Urothelium cell line (cell line): Measurements from ENCODE around the gene FBLN2.
"Not testable (repeated sequence)": the region's sequence is repeated elsewhere in the genome, so short reads cannot be mapped to it uniquely, and the experiment has no call there.

ENCODE experiments used
- DNase-seq: peaks from one replicate; pipeline ENCODE4 v3.0.0; 2011; ENCODE audit warnings: low spot score, mixed read lengths
- FAIRE-seq: peaks from 2 replicates; lab custom pipeline; 2011; peaks lifted over from hg19 to GRCh38; lab: Jason Lieb, UNC

Gene FBLN2

GRCh38 chr3:13513051-13513912, 35.6 kb upstream of the FBLN2 start:
- no peak for FAIRE-seq
- no peak for DNase-seq

- FAIRE-seq (no peak), DNase-seq (no peak)
Measured at GRCh38 chr3:13513913-13514517, 34.9 kb upstream of the FBLN2 start.

DNA sequence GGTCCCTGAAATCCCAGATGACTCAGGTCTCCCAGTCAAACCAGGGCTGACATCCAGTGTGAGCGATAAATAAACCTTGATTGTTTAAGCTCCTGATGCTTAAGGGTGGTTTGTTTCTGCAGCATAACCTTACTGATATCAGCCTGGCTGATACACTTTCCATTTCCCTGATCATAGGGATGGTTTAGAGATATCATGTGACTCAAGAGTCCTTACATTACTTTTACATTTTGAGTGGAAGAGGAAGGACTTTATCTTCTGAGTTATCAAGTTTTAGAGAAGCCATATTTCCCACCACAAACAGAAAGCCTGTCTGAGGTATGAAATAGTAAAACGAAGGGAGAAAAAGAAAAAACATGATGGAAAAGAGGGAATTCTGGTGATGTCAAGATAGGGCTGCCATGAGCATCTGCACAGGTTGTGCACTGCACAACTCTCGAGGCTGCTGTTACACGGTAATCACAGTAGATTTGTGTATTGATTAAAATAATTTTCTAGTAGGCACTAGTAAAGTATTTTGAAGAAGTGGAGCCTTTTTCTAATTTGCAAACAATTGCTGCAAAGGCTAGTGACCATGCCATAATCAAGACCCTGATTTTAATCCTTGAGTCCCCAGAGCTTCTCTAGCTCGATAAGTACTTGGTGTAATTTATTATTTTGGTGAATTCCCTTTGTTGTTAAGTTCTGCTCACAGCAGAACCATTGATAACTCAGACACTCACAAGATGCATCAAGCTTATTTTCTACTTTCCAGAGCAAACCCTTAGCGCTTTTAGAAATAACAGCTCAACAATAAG, 34.1 kb upstream of the FBLN2 start:
- FAIRE-seq (no peak), DNase-seq (no peak)

- FAIRE-seq (no peak), DNase-seq (no peak)
Measured at GRCh38 chr3:13515786-13516759, 32.9 kb upstream of the FBLN2 start.

DNA sequence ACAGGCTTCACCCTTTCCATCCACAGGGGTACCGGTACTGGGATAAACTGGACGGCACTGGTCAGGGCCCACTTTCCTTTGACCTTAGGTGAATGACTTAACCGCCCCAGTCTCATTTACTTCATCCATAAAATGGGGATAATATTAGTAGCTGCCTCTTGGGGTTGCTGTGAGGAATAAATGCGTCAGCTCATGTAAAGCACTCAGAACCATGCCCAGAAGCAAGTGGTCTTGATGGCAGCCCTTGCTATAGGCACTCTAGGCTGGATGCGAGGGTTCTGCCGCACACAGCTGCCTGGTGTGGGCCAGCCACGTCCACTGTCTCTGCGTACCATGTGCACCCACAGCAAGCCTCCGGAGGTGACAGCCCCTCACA, 32.2 kb upstream of the FBLN2 start:
- FAIRE-seq (no peak), DNase-seq (no peak)

- no peak for FAIRE-seq
- DNase-seq: no peak
Measured at GRCh38 chr3:13517253-13517977, 31.5 kb upstream of the FBLN2 start.

- FAIRE-seq: no peak
- no peak for DNase-seq
Measured at GRCh38 chr3:13518516-13518953, 30.4 kb upstream of the FBLN2 start.

- DNase-seq: no peak
- no peak for FAIRE-seq
Measured at GRCh38 chr3:13519006-13519791, 29.7 kb upstream of the FBLN2 start.

GRCh38 chr3:13520326-13520880, 28.5 kb upstream of the FBLN2 start:
- FAIRE-seq: no peak
- no peak for DNase-seq

- FAIRE-seq: no peak
Measured at GRCh38 chr3:13521309-13521708, 27.6 kb upstream of the FBLN2 start.

GRCh38 chr3:13521749-13522148, 27.2 kb upstream of the FBLN2 start:
- not testable (repeated sequence) for FAIRE-seq, DNase-seq

More at GRCh38 chr3:13521309-13521708, 27.6 kb upstream of the FBLN2 start:
- no peak for DNase-seq

GRCh38 chr3:13522236-13522635, 26.7 kb upstream of the FBLN2 start:
- FAIRE-seq: no peak
- no peak for DNase-seq

GRCh38 chr3:13524979-13525669, 23.8 kb upstream of the FBLN2 start:
- FAIRE-seq: no peak
- DNase-seq: no peak

GRCh38 chr3:13525827-13526625, 22.9 kb upstream of the FBLN2 start:
- peak; percentile 83 for FAIRE-seq
- no peak for DNase-seq

GRCh38 chr3:13526626-13526949, 22.3 kb upstream of the FBLN2 start:
- no peak for DNase-seq
- no peak for FAIRE-seq

- no peak for FAIRE-seq
- DNase-seq: no peak
Measured at GRCh38 chr3:13528217-13528867, 20.6 kb upstream of the FBLN2 start.
